ENCODE measurements around the gene GPR183.

GPR183 gene

DNA sequence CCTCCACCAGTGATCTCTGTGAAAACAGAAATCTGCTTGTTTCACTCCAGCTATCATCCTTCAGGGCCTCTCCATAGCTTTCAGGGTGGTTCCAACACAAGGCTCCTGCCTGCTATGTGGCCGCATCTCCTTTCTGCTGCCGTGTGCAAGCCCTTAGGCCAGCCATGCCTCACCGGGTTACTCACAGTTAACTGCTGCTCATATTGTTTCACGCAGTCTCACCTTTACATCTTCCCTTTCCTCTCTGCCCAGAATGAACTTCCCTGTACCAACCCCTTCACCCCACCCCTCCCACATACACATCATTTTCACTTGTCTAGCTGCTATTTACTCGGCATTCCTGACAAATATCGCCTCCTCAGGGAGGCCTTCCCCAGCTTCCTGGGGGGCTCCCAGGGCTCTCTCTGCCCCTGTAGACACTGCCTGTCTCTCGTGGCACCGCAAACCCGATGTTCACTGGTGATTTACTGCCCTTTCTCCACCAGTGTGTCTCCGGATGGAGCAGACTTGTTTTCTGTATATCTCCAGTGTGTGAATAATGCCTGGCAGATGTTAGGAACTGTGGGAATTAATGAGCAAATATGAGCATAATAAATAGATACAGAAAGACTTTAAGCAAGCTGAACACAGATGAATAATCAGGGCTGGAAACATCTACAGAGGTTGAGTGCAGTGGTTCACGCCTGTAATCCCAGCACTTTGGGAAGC, 39.3 kb upstream of the GPR183 start:
- DNase-seq, result no peak
- Histone ChIP-seq H3K23ac (ENCODE audit: low read length) (no peak overlapping the region), H2BK12ac (ENCODE audit: low read length) (no peak overlapping the region), H3K4me1 (ENCODE audit: control insufficient read depth in 1 of 2, insufficient read depth in 2 of 2, low read length in 2 of 2) (no peaks in the 10 kb centered on the region), H3K79me1 (ENCODE audit: low read length) (no peaks in the 10 kb centered on the region), H2BK5ac (ENCODE audit: low read depth, low read length, poor library complexity) (no peak overlapping the region), H3K18ac (ENCODE audit: low read length) (no peak overlapping the region), H4K91ac (ENCODE audit: low read depth, low read length) (no peak overlapping the region), H3K27ac (ENCODE audit: low read depth, low read length) (no peak overlapping the region), H3K36me3 (ENCODE audit: control insufficient read depth in 1 of 2, insufficient read depth in 2 of 2, low read length in 2 of 2) (peaks cover 25 to 36% of the 10 kb centered on the region in 2 experiments), H4K8ac (ENCODE audit: low read depth, low read length) (no peak overlapping the region), H3K4me2 (ENCODE audit: low read length) (no peak overlapping the region), H2BK120ac (ENCODE audit: insufficient read depth, low read length, poor library complexity) (no peak overlapping the region), H3K14ac (ENCODE audit: low read length) (no peak overlapping the region), H3K4ac (ENCODE audit: low read depth, low read length) (no peak overlapping the region), H2AFZ (ENCODE audit: insufficient read depth, low read length, poor library complexity) (no peak overlapping the region), H4K12ac (ENCODE audit: low read depth, low read length) (no peak overlapping the region), H2AK5ac (ENCODE audit: low read length) (no peak overlapping the region), H3K79me2 (ENCODE audit: control insufficient read depth, insufficient read depth, low read length, poor library complexity) (no peaks in the 10 kb centered on the region), H3K4me3 (ENCODE audit: low read depth, low read length) (no peak overlapping the region), H3K27me3 (ENCODE audit: insufficient read depth, low read length) (no peaks in the 10 kb centered on the region), H3K9ac (ENCODE audit: low read length) (no peak overlapping the region), H3K9me3 (ENCODE audit: insufficient read depth, low read depth, low read length) (peaks cover 3% of the 10 kb centered on the region)
- WGBS (ENCODE audit: extremely low coverage, insufficient coverage, insufficient read length), result no CpG with 5 or more reads among the region's 11 CpGs

GRCh38 chr13:99345345-99345744, 38.1 kb upstream of the GPR183 start:
- Histone ChIP-seq H4K8ac (ENCODE audit: low read depth, low read length) (no peak overlapping the region), H2AK5ac (ENCODE audit: low read length) (no peak overlapping the region), H3K4me3 (ENCODE audit: low read depth, low read length) (no peak overlapping the region), H2BK120ac (ENCODE audit: insufficient read depth, low read length, poor library complexity) (no peak overlapping the region), H3K4me1 (ENCODE audit: control insufficient read depth in 1 of 2, insufficient read depth in 2 of 2, low read length in 2 of 2) (no peaks in the 10 kb centered on the region), H2AFZ (ENCODE audit: insufficient read depth, low read length, poor library complexity) (no peak overlapping the region), H3K23ac (ENCODE audit: low read length) (no peak overlapping the region), H3K18ac (ENCODE audit: low read length) (no peak overlapping the region), H3K9ac (ENCODE audit: low read length) (no peak overlapping the region), H2BK12ac (ENCODE audit: low read length) (no peak overlapping the region), H3K4me2 (ENCODE audit: low read length) (no peak overlapping the region), H4K91ac (ENCODE audit: low read depth, low read length) (no peak overlapping the region), H3K36me3 (ENCODE audit: control insufficient read depth in 1 of 2, insufficient read depth in 2 of 2, low read length in 2 of 2) (peaks cover 28 to 38% of the 10 kb centered on the region in 2 experiments), H3K14ac (ENCODE audit: low read length) (no peak overlapping the region), H4K12ac (ENCODE audit: low read depth, low read length) (no peak overlapping the region), H3K27ac (ENCODE audit: low read depth, low read length) (no peak overlapping the region), H3K9me3 (ENCODE audit: insufficient read depth, low read depth, low read length) (peaks cover 3% of the 10 kb centered on the region), H3K4ac (ENCODE audit: low read depth, low read length) (no peak overlapping the region), H3K79me2 (ENCODE audit: control insufficient read depth, insufficient read depth, low read length, poor library complexity) (no peaks in the 10 kb centered on the region), H2BK5ac (ENCODE audit: low read depth, low read length, poor library complexity) (no peak overlapping the region), H3K27me3 (ENCODE audit: insufficient read depth, low read length) (no peaks in the 10 kb centered on the region), H3K79me1 (ENCODE audit: low read length) (no peaks in the 10 kb centered on the region)
- WGBS (ENCODE audit: extremely low coverage, insufficient coverage, insufficient read length), result no CpG with 5 or more reads among the region's 5 CpGs
- DNase-seq, result no peak

DNA sequence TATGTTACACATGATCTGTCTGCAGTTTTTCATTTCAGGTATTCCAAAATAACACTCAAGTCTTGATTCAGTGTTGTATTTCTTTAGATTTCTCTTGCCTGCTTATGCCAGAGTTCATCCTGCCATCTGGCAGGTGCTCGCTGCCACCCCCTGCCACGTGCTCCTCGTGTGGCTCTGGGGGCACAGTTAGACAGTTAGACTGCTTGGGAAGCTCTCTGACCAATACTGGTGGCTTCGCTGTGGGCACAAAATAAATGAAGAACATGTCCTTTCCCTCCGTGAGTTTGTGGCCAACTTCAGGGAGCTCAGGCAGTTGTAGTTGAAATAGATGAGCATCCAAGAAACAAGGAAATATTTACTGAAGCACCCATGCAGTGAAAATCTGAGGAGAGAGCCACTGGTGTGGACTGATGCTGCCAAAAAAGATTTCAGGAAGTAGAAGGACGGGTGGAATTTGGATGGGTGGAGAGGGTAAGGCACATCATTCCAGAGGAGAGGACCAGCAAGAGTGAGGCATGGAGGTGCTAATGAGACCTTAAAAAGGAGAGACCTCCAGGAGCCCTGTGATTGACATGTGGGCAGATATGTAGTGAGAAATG, 37.5 kb upstream of the GPR183 start:
- Histone ChIP-seq H2BK12ac (ENCODE audit: low read length) (no peak overlapping the region), H3K4ac (ENCODE audit: low read depth, low read length) (no peak overlapping the region), H3K23ac (ENCODE audit: low read length) (no peak overlapping the region), H4K8ac (ENCODE audit: low read depth, low read length) (no peak overlapping the region), H3K4me1 (ENCODE audit: control insufficient read depth in 1 of 2, insufficient read depth in 2 of 2, low read length in 2 of 2) (no peaks in the 10 kb centered on the region), H2AK5ac (ENCODE audit: low read length) (no peak overlapping the region), H4K91ac (ENCODE audit: low read depth, low read length) (no peak overlapping the region), H3K79me1 (ENCODE audit: low read length) (no peaks in the 10 kb centered on the region), H3K18ac (ENCODE audit: low read length) (no peak overlapping the region), H4K12ac (ENCODE audit: low read depth, low read length) (no peak overlapping the region), H2BK5ac (ENCODE audit: low read depth, low read length, poor library complexity) (no peak overlapping the region), H2BK120ac (ENCODE audit: insufficient read depth, low read length, poor library complexity) (no peak overlapping the region), H3K79me2 (ENCODE audit: control insufficient read depth, insufficient read depth, low read length, poor library complexity) (no peaks in the 10 kb centered on the region), H3K9ac (ENCODE audit: low read length) (no peak overlapping the region), H3K27ac (ENCODE audit: low read depth, low read length) (no peak overlapping the region), H3K14ac (ENCODE audit: low read length) (no peak overlapping the region), H3K27me3 (ENCODE audit: insufficient read depth, low read length) (no peaks in the 10 kb centered on the region), H3K4me3 (ENCODE audit: low read depth, low read length) (no peak overlapping the region), H3K4me2 (ENCODE audit: low read length) (no peak overlapping the region), H2AFZ (ENCODE audit: insufficient read depth, low read length, poor library complexity) (no peak overlapping the region), H3K9me3 (ENCODE audit: insufficient read depth, low read depth, low read length) (peaks cover 3% of the 10 kb centered on the region), H3K36me3 (ENCODE audit: control insufficient read depth in 1 of 2, insufficient read depth in 2 of 2, low read length in 2 of 2) (peaks cover 28 to 41% of the 10 kb centered on the region in 2 experiments)
- DNase-seq, result no peak
- no CpG with 5 or more reads among the region's 6 CpGs for WGBS (ENCODE audit: extremely low coverage, insufficient coverage, insufficient read length)

- Histone ChIP-seq H3K79me2 (ENCODE audit: control insufficient read depth, insufficient read depth, low read length, poor library complexity) (no peaks in the 10 kb centered on the region), H4K12ac (ENCODE audit: low read depth, low read length) (no peak overlapping the region), H2BK12ac (ENCODE audit: low read length) (no peak overlapping the region), H3K27ac (ENCODE audit: low read depth, low read length) (no peak overlapping the region), H3K27me3 (ENCODE audit: insufficient read depth, low read length) (no peaks in the 10 kb centered on the region), H3K9ac (ENCODE audit: low read length) (no peak overlapping the region), H2AFZ (ENCODE audit: insufficient read depth, low read length, poor library complexity) (no peak overlapping the region), H3K79me1 (ENCODE audit: low read length) (no peaks in the 10 kb centered on the region), H4K8ac (ENCODE audit: low read depth, low read length) (no peak overlapping the region), H3K4ac (ENCODE audit: low read depth, low read length) (no peak overlapping the region), H3K36me3 (ENCODE audit: control insufficient read depth in 1 of 2, insufficient read depth in 2 of 2, low read length in 2 of 2) (peaks cover 27 to 33% of the 10 kb centered on the region in 2 experiments), H2BK120ac (ENCODE audit: insufficient read depth, low read length, poor library complexity) (no peak overlapping the region), H2BK5ac (ENCODE audit: low read depth, low read length, poor library complexity) (no peak overlapping the region), H4K91ac (ENCODE audit: low read depth, low read length) (no peak overlapping the region), H3K23ac (ENCODE audit: low read length) (no peak overlapping the region), H3K4me3 (ENCODE audit: low read depth, low read length) (no peak overlapping the region), H3K9me3 (ENCODE audit: insufficient read depth, low read depth, low read length) (peaks cover 3% of the 10 kb centered on the region), H3K4me1 (ENCODE audit: control insufficient read depth in 1 of 2, insufficient read depth in 2 of 2, low read length in 2 of 2) (no peaks in the 10 kb centered on the region), H3K18ac (ENCODE audit: low read length) (no peak overlapping the region), H3K4me2 (ENCODE audit: low read length) (no peak overlapping the region), H2AK5ac (ENCODE audit: low read length) (no peak overlapping the region), H3K14ac (ENCODE audit: low read length) (no peak overlapping the region)
- WGBS (ENCODE audit: extremely low coverage, insufficient coverage, insufficient read length), result no CpG with 5 or more reads among the region's 10 CpGs
- no peak for DNase-seq
These were observed 35.6 kb upstream of the GPR183 start for GRCh38 chr13:99342723-99343315.

Data from trophoblast cell (in vitro differentiated cells and primary cell).